T-helper 1 cell treated with Interleukin-12 subunit alpha and Interleukin-12 subunit beta and Interleukin-4 antibody, amounts not matched to agents 30 ng/mL and 1 ng/mL, for 36 hours (primary cell): ENCODE data around the gene WDR77. TPM values are rescaled to one million over a fixed set of nuclear protein-coding genes. Genes with fewer than 3 reads are reported as not detected.

Source experiments
- intact Hi-C: fragments of 100-400 bp; cut with micrococcal nuclease; formaldehyde crosslinking; loops from one replicate; pipeline ENCODE4 v1.15.1; 2024
- total RNA-seq: library from RNA; stranded (reverse); gene quantifications from 2 replicates; pipeline ENCODE4 v1.2.3, GENCODE V29; 2022

The WDR77 gene
- total RNA-seq, 1 donor from 2014 or later: 35.4 TPM

- intact Hi-C loops: loop anchor here (10.0 kb wide), 1 partner anchor 246 kb away; the partner anchor contains the start of gene CHI3L2
Observed at GRCh38 chr1:111470596-111470995, 21.5 kb upstream of the WDR77 start.

GRCh38 chr1:111469539-111469938 is 20.5 kb upstream of the WDR77 start:
- intact Hi-C loops: no loop called here

GRCh38 chr1:111468717-111469100 is 19.7 kb upstream of the WDR77 start:
- intact Hi-C loops: no loop called here

- intact Hi-C loops: no loop called here
Observed at GRCh38 chr1:111467865-111468716, 19.0 kb upstream of the WDR77 start.

DNA sequence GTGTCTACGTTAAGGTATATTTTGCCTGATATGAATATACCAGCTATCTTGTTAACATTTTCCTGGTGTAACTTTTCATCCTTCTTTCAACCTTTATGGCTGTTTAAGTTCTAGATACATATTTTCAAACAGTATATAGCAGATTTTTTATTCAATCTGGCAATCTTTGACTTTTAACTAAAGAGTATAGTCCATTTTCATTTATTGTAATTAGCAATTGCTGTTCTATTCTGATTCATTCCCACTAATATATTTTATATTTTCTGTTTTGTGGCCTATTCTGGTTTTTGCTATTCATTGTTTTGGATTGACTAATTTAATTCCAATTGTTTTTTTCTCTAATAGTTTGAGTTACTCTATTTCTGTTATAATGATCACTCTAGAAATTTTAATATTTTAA is 17.4 kb upstream of the WDR77 start:
- intact Hi-C loops: no loop called here

- intact Hi-C loops: no loop called here
Observed at GRCh38 chr1:111465754-111466153, 16.7 kb upstream of the WDR77 start.

GRCh38 chr1:111463029-111463683 is 14.1 kb upstream of the WDR77 start:
- intact Hi-C loops: no loop called here

GRCh38 chr1:111462370-111463028 is 13.4 kb upstream of the WDR77 start:
- intact Hi-C loops: no loop called here

GRCh38 chr1:111461765-111462164 is 12.7 kb upstream of the WDR77 start:
- intact Hi-C loops: no loop called here

GRCh38 chr1:111455642-111456031 is 6.6 kb upstream of the WDR77 start:
- intact Hi-C loops: no loop called here

DNA sequence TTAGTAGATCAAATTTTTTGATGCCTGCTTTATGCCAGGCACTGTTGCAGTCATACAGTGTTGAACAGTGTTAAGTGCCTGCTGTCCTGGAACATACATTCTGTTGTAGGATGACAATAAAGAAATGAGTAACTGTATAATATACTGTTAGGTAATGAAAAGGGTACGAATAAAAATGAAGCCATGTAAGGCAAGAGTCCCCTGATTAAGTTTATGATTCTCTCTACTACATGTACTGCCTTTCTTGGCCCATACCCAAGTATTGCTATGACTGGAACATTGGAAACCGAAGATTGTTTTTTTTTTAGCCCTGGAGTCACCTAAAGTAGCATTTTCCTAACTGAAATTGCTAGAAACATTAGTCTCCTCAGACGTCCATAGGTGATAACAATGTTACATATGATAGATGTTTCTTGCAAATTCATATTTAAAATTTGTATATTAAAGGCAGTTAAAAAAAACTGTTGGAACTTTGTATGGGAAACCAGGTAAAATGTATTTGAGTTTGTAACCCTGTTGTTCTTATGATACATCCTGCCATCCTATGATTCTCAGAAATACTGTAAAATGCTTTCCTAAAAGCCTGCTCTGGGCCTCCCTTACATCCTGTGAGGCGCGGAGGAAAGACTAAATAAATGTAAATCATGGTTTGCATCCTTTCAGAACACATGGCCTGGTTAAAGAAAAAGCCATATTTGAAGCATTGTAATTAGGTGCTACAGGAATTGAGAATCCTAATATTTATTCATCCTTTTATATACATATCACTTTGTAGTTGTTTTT is 6.0 kb upstream of the WDR77 start:
- intact Hi-C loops: no loop called here

- intact Hi-C loops: no loop called here
Observed at GRCh38 chr1:111453706-111454105, 4.7 kb upstream of the WDR77 start.

- intact Hi-C loops: no loop called here
Observed at GRCh38 chr1:111452581-111452980, 3.5 kb upstream of the WDR77 start.

DNA sequence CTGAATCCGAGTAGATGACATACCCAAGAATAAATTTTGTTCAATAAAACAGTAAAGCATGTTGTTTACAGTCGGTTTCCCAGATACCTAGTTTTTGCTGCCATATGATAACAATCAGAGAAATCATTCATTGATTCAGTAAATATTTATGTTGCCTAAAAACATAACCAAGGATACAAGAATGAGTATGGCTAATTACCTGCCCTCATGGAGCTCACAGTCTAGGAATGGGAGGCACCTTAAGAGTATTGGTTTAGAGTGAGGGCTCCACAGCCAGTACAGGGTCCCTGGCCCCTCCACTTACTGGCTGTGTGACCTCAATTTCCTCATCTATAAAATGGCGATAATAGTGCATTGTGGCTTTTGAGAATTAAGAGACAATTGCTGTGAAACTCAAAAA is 1.1 kb upstream of the WDR77 start:
- intact Hi-C loops: no loop called here

DNA sequence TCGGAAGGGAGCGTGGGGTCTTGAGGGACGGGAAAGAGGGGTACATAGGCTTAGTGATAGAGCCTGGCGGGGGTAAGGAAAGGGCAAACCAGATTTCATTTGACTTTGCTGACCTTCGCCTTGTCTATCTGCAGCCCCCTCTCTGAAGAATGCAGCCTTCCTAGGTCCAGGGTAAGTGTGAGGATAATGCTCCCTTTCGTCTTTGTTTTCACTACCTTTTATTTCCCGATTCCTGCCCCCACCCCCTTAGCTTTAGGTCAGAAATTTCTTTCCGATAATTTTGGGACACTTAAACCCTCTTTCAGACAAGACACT is 604 bp upstream of the WDR77 start:
- intact Hi-C loops: loop anchor here (1.0 to 10.0 kb wide), 15 partner anchors 22 to 1165 kb away; partner anchors contain the start of genes CAPZA1, CEPT1, DDX20 and DENND2D

GRCh38 chr1:111448482-111448917 is 556 bp downstream of the WDR77 start:
- intact Hi-C loops: loop anchor here (2.0 to 10.0 kb wide), 6 partner anchors 226 to 1166 kb away; partner anchors contain the start of genes CAPZA1, LAMTOR5, RBM15 and ST7L

DNA sequence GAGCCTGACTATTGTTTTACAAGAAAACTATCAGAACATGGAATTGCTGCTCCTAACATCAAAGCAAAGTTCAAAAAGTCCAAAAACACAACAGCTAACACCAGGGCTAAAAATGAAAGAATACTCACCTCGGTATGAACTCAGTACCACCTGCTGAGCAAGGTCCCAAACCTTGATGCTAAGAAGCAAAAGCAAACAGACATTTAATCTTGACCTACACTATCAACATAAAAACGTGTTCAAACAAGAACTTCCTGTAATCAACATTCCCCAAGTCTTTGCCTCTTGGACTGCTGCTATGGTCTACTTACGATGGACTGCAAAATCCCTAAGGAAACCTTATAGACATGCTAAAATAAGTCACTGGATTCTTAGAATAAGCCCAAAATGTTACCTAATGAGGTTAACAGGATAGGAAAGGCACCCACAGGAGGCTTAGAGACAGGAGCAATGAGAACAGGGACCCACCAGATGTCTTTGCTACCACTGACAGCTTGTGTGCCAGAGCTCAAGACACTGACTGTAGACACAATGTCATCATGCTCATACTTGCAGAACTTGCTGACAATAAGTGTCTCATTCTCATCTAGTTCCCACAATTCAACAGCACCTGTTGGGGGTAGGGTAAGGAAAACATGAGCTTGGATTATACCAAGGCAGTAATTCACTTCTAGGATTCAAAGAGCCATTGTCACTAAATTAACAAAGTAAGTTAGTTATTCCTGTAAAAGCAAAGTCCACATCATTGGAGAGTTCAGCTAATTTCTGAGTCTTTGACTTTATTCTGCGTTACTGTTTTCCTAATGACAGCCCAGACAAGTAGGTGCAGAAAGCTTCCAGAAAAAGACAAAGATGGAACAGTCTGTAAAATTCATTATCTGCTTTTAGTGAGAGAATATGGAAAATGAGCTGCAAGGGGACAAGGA is 1.8 kb downstream of the WDR77 start:
- intact Hi-C loops: loop anchor here (5.0 to 10.0 kb wide), 3 partner anchors 565 to 1168 kb away; partner anchors contain the start of genes CAPZA1, LAMTOR5 and ST7L

GRCh38 chr1:111446546-111446945 is 2.5 kb downstream of the WDR77 start:
- intact Hi-C loops: loop anchor here (5.0 to 10.0 kb wide), 3 partner anchors 564 to 1168 kb away; partner anchors contain the start of genes CAPZA1, LAMTOR5 and ST7L

GRCh38 chr1:111444031-111444430 is 5.0 kb downstream of the WDR77 start:
- intact Hi-C loops: loop anchor here (10.0 kb wide), 2 partner anchors 1039 to 1171 kb away; partner anchors contain the start of genes CAPZA1, LAMTOR5 and ST7L

DNA sequence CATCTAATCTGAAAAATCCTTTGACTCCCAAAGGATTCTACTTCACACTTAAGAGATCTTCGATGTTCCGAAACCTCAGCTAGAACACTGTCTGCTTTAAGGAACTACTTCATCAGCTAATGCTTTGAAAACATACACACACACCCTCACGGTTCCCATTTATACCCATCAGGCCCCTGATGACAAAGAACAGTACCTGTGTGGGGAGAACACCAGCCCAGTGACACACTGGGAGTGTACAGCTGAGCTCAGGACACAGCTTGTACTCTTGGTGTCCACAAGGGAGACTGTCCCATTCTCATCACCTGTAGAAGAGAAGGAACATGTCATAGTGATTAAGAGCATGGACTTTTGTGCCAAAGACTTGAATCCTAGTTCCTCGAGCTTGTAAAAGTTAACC is 6.6 kb downstream of the WDR77 start:
- intact Hi-C loops: loop anchor here (10.0 kb wide), 2 partner anchors 1038 to 1172 kb away; partner anchors contain the start of genes CAPZA1, LAMTOR5 and ST7L
